ENCODE data around the gene GABRR2. TPM values are rescaled to one million over a fixed set of nuclear protein-coding genes. Genes with fewer than 3 reads are reported as not detected.

The GABRR2 gene
- total RNA-seq, 1 donor, result 0.27 TPM

GRCh38 chr6:89260832-89261231 lies 54.3 kb downstream of the GABRR2 start:
- DNase-seq (ENCODE audit: low read depth in 2 of 3, low spot score in 2 of 3), result peak in 2 of 3 donors; percentile 80 to 94

GRCh38 chr6:89260310-89260709 lies 54.8 kb downstream of the GABRR2 start:
- DNase-seq (ENCODE audit: low read depth in 2 of 3, low spot score in 2 of 3), result peak in 2 of 3 donors; percentile 33 to 50

- DNase-seq (ENCODE audit: low read depth in 2 of 3, low spot score in 2 of 3), result no peak
These were observed 56.2 kb downstream of the GABRR2 start for GRCh38 chr6:89258912-89259311.

GRCh38 chr6:89257781-89258180 lies 57.3 kb downstream of the GABRR2 start:
- no peak for DNase-seq (ENCODE audit: low read depth in 2 of 3, low spot score in 2 of 3)

- no peak for DNase-seq (ENCODE audit: low read depth in 2 of 3, low spot score in 2 of 3)
These were observed 57.8 kb downstream of the GABRR2 start for GRCh38 chr6:89257346-89257745.

GRCh38 chr6:89255417-89255816 lies 59.7 kb downstream of the GABRR2 start:
- DNase-seq (ENCODE audit: low read depth in 2 of 3, low spot score in 2 of 3), result no peak

- DNase-seq (ENCODE audit: low read depth in 2 of 3, low spot score in 2 of 3), result no peak
These were observed 60.5 kb downstream of the GABRR2 start for GRCh38 chr6:89254569-89254968.

- no peak for DNase-seq (ENCODE audit: low read depth in 2 of 3, low spot score in 2 of 3)
These were observed 62.2 kb downstream of the GABRR2 start for GRCh38 chr6:89252907-89253306.

GRCh38 chr6:89251976-89252375 lies 63.1 kb downstream of the GABRR2 start:
- DNase-seq (ENCODE audit: low read depth in 2 of 3, low spot score in 2 of 3), result no peak

GRCh38 chr6:89251170-89251569 lies 63.9 kb downstream of the GABRR2 start:
- no peak for DNase-seq (ENCODE audit: low read depth in 2 of 3, low spot score in 2 of 3)

GRCh38 chr6:89250239-89250638 lies 64.9 kb downstream of the GABRR2 start:
- DNase-seq (ENCODE audit: low read depth in 2 of 3, low spot score in 2 of 3), result no peak

- no peak for DNase-seq (ENCODE audit: low read depth in 2 of 3, low spot score in 2 of 3)
These were observed 70.7 kb downstream of the GABRR2 start for GRCh38 chr6:89244241-89244985.

- DNase-seq (ENCODE audit: low read depth in 2 of 3, low spot score in 2 of 3), result no peak
These were observed 71.8 kb downstream of the GABRR2 start for GRCh38 chr6:89243331-89243629.

- peak in 2 of 3 donors; percentile 47 to 71 for DNase-seq (ENCODE audit: low read depth in 2 of 3, low spot score in 2 of 3)
These were observed 72.3 kb downstream of the GABRR2 start for GRCh38 chr6:89242574-89243330.

GRCh38 chr6:89239338-89239737 lies 75.8 kb downstream of the GABRR2 start:
- peak in 2 of 3 donors; percentile 68 to 94 for DNase-seq (ENCODE audit: low read depth in 2 of 3, low spot score in 2 of 3)

- DNase-seq (ENCODE audit: low read depth in 2 of 3, low spot score in 2 of 3), result no peak
These were observed 77.9 kb downstream of the GABRR2 start for GRCh38 chr6:89237158-89237557.

GRCh38 chr6:89233605-89234004 lies 81.5 kb downstream of the GABRR2 start:
- peak in 2 of 3 donors; percentile 20 to 56 for DNase-seq (ENCODE audit: low read depth in 2 of 3, low spot score in 2 of 3)

GRCh38 chr6:89222712-89223039 lies 92.4 kb downstream of the GABRR2 start:
- no peak for DNase-seq (ENCODE audit: low read depth in 2 of 3, low spot score in 2 of 3)

- no peak for DNase-seq (ENCODE audit: low read depth in 2 of 3, low spot score in 2 of 3)
These were observed 93.0 kb downstream of the GABRR2 start for GRCh38 chr6:89221971-89222711.

GRCh38 chr6:89221129-89221528 lies 94.0 kb downstream of the GABRR2 start:
- no peak for DNase-seq (ENCODE audit: low read depth in 2 of 3, low spot score in 2 of 3)

GRCh38 chr6:89217299-89217910 lies 97.7 kb downstream of the GABRR2 start, which contains the start of gene GABRR1:
TSS of gene GABRR1 (minus strand) at chr6:89217358. CDS start at chr6:89217322, 36 bp downstream.
- DNase-seq (ENCODE audit: low read depth in 2 of 3, low spot score in 2 of 3), result peak in 1 of 3 donors; percentile 18
